8988T (cell line): ENCODE data around the gene RASSF4.

Source experiments
- DNase-seq: peaks from one replicate; pipeline ENCODE4 v3.0.0; 2011

Gene RASSF4

DNA sequence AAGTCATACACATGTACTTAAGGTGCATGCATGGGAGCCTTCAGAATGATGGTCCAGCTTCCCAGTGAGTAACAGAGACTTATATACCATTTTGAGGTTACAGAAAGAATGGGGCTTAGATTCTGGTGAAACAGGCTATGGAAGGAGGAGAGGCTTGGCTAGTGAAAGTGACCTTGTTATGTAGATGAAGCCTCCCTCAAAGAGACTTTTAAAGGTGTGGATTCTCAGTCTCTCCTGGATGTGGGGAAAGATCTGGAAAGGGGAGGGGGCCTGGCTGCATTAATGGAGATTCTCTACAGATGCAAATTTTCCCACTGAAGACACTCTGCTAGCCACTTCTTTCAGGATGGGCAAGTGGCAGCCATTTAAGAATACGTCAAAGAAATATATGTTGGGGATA is 5.5 kb downstream of the RASSF4 start:
- no peak for DNase-seq

DNA sequence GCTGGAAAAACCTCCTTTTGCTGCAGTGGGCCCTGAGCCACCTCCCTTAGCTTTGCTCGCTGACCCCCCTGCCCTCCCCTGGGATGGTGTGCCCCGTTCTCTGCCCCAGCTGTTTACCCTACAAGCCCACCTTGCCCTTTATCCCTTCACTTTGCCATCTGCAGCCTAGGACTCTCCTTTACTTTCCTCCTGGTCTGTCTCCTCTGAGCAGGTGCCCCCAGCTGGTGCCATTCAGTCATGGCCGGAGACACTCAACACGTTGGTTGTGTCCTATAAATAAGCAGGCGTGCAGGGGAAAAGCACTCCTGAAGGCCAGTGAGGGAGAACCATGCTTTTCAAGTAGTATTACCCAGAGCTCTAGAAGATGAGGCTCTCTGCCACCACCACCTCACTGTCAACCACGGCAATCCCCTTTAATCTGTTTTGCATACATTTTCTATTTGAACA is 6.1 kb downstream of the RASSF4 start:
- no peak for DNase-seq

DNA sequence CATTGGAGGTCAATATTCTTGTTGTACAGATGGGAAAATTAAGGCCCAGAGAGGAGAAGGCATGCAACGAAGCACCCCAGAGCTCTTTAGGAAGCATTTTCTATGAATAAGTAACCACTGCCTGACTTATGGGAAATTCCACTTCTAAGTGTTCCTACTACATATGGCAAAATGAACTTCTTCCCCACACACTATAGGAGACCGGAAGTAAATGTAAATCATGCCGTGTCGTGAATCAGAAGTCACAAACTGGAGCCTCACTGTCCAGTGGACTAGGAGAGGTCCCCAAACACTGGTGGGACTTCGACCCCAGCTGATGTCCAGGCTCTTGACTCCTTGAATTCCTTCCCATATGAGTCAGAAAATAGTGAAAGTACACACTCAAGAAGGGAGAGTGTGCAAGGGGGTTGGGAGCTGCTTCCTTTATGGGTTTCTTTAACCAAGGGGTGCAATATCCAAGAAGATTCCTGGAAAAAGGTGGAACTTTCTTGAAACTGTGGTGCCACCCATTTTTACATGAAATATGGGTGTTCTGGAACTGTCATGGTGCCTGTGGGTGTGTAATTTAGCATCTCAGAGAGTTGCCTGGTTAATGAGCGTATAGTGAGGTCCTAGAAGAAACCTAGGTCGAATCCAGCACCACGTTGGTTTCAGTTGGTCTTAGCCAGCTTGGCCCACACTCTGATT is 6.7 kb downstream of the RASSF4 start:
- DNase-seq = no peak

DNA sequence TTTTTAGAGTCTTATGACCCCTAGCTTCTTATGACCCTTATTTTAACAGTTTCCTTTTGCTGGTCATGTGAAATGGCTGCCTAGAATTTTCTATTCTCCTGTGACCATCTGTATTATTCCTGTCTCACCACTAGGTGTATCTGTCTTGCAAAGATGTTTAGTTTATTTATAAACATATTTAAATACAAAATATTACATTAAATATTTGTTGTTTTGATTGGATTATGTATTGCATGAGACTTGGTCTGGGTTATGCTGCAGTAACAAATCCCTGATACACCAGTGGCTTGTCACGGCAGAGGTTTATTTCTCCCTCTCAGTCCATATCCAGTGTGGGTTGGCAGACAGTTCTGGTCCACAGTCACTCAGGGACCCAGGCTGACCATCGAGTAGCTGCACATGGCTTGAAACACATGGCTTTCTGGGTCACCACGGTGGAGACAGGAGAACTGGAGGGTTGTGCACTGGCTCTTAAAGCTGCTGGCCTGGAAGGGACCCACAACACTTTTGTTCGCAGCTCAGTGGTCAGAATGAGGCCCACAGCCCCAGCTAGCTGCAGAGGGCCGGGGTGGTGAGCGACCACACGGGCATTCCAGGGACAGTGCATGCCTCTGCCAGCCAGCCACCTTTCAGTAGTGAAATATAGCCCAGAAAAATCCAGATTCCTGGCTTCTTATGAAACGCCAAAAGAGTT is 7.4 kb downstream of the RASSF4 start:
- DNase-seq = no peak

DNA sequence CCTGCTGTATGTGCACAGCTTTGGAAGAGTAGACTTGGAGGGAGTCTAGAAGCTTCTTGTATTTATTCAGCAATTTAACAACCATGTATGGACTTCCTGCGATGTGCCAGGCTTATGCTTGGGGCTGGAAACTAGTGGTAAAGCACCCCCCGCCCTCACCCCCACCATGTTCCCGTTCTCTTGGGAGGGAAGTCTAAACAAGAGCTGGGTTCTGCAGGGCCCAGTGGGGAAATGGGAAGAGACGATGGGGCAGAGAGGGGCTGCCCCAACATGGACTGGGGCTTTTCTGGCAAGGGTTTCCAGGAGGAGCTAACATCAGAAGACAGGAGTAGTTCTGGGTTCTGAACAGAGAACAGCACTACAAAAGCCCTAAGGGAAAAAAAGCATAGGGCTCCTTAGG is 8.0 kb downstream of the RASSF4 start:
- no peak for DNase-seq

DNA sequence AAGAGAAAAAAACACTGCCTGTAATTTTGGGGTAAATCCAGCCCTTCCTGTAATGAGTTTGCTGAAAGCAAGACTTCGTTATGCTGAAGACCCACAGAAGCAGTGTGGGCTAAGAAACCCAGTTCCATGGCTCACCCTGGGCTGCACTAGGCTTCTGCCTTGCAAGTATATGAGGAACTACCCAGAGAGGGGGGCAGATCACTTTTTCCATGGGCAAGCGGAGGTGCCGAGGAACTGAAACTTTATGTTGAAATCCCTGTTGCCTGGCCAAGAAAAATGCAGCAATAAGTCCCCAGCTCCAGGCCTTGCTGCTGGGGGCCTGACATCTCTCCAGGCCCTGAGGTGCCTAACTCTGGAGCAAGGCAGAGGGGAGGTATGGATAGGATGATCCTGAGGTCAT is 8.5 kb downstream of the RASSF4 start:
- no peak for DNase-seq

DNA sequence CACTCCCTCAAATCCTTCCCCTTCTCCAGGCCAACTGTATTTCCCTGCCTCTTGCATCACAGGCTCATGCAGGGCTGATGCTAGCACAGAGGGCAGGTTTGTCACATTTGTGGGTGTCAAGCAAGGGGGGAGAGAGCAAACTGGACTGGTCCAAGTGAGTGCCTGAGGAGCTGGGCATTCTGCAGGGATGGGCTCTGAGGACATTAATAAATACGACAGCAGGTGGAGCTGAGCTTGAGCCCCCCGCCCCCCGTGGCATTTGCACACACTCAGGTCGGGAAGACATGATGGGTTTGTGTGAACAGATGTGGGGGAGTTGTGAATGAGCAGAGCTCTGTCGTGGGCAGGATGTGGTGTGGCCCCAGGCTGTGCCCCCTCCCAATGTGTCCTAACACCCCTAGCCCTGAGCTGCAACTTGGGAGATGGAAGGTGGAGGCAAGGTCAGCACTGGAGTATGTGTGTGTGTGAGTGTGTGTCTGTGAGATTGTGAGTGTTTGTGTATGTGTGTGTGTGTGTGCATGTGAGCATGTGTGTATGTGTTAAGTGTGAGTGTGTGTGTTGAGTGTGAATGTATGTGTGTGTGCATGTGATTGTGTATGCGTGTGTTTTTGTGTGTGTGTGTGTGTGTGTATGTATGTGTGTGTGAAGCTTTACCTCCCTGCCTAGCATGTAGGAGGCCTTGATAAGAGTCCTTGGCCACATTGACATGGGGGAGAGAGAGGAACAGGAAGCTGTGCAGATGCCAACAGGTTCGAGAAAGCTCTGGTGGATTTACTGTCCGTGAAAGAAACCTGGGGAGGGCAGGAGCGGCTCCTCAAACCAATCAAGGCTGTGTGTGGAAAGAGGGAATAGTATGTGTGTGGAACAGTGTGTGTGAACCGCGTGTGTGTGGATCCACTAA is 9.1 kb downstream of the RASSF4 start:
- no peak for DNase-seq

DNA sequence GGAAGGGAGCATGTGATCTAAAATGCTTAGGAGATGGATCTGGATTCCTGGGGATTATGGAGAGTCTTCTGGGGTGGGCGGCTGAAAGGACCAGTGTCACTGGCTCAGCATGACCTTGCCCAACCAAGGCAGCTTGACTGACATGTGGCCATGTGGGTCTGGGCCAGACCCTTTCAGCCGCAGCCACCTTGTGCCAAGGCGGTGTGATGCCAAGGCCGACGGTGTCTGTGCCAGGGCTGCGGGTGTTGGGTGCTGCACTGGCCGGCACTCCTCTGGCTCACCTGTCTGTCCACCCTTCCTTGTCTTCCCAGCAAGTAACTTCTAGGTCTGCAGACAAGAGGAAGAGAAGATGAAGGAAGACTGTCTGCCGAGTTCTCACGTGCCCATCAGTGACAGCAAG is 10.3 kb downstream of the RASSF4 start:
- DNase-seq = no peak

DNA sequence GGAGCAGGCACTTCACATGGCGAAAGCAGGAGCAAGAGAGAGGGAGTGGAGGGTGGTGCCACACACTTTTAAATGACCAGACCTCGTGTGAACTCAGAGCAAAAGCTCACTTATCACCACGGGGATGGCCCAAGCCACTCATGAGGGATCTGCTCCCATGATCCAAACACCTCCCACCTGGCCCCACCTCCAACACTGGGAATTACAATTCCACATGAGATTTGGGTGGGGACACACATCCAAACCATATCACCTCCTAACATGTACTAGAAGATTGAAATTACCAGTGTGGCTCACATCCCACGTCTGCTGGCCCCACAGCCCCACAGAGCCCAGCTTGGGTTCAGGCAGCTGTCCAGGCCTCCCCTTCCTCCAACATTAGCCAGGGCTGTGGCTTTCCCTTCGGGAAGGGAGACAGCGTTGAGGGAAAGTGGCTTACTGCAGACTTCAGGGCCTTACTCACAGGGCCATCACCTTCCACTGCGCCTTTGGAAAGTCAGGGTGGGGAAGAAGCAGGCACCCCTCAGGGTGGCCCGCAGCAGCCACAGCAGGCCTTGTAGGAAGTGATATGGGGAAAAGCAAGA is 11.3 kb downstream of the RASSF4 start:
- no peak for DNase-seq

DNA sequence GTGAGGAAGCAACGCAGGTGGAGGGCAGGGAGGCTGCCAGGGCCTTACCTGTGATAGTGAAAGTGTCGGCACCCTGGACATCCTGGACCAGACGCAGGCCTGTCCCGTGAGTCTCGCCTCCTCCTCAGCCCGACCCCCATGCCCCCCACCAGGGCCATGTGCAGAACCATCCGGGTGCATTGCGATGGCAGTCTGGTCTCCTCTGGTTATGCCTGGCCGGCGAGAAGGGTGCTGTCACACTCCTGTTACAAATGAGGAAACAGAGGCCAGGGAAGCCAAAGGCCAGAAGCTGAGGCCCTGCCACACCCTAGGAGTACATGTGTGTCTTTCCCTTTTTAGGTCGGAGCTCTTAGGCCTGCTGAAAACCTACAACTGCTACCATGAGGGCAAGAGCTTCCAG is 11.8 kb downstream of the RASSF4 start:
- DNase-seq = no peak

DNA sequence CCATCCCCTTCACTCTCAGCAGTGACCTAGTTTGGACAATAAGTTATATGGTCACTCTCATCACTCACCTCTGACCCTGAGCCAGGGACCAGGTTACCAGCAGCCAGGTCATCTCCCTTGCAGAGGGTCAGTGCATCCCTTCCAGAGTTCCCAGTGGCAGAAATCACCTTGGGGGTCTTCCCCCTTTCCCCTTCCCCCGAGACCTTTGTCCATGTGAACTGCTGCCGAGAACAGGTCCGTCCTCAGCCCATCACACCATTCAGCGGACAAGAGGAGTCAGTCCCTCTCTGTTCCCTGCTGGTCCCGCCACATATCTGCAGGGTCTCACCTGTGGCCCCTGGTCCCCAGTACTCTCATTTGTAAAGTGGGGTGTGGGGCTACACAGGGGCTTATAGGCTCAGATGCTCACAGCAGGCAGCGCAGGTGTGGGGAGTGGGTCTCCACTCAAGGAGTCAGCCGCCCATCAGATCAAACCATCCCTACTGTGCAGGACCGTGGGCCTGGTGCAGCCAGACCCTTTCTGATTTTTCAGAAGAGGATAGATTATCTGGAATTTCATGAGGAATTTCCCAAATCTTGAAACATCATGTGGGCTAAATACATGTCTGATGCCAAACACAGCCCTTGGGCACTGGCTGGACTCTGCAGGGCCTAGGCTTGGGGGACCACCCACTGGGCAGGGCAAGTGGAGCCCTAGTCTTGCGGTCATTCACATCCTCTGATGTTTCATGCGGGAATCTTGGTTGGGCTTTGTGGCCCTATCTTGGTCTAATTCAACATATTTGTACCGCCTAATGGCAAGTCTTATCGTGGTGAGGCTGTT is 12.5 kb downstream of the RASSF4 start:
- no peak for DNase-seq

DNA sequence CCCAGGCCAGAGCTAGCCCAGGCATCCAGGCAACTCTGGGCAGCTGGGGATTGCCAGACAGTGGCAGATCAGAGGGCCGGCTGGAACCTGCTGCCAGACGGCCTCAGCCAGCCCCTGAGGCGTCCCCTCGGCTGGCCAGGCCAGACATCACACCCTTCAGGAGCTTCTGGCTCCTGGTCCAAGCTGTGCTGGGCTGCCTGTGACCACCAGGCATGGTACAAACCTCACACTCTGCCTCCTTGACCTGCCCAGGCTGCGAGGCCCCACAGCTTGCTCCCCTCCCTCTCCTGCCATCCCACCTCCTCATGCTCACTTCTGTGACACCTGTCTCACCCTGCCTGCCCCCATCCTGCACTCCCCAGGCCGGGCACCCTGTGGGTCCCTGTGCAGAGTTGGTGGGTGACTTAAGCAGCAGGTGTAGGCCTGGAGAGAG is 13.3 kb downstream of the RASSF4 start:
- no peak for DNase-seq

DNA sequence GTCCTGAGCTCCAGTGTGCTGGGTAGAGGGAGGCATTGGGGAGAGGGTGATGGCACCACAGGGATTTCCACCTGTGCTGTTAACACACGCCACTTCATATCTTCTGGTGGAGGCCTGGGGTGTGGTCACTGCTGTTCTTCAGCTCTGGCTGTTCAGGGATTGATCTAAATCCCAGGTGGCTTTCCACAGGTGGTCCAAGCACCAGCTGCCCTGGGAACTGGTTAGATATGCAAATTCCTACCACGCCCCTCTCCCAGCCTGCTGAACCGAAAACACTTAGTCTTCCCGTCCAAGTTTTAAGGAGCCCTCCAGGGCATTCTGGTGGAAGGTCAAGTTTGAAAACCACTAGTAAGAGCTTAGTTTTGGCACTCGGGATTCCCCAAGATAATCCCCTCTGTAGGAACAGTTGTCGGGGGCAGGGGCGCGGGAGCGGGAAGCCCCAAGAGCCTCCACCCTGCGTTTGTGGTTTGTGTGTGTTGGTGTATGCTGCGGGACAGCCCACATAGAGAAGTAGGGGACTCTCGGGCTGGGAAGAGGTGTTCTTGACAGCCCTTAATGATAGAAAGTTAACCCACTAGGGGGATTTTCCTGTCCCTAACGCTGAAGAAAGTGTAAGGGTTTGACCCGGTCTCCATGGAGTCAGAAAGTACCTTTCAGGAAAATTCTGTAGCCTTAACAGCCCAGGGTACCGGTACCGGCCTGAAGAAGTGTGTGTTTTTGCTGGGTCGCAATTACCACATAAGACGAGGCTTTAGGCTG is 13.9 kb downstream of the RASSF4 start:
- DNase-seq = no peak

DNA sequence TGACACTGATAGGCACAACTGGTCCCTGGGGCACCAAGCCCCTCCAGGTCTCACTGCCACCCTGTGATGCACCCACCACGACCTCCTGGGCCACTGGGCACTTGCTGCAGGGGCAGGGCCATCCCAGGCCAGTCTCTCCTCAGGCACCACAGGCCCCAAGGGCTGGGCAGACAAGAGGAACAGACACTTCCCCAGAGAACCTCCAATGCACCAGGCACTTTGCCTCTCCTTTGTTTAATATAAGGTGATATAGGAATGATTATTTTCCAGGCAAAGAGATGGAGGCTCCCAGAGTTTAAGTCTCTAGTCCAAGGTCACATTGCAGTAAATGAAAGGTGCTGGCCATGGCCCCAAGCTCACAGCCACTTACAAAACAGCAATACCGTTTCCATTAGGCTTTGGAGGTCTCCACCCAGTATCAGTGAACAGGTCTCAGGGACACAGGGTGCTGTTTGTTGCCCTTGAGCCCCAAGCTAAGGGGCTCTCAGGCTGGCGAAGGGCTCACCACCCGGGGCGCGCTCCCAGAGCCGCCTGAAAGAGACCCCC is 14.6 kb downstream of the RASSF4 start:
- DNase-seq = no peak

DNA sequence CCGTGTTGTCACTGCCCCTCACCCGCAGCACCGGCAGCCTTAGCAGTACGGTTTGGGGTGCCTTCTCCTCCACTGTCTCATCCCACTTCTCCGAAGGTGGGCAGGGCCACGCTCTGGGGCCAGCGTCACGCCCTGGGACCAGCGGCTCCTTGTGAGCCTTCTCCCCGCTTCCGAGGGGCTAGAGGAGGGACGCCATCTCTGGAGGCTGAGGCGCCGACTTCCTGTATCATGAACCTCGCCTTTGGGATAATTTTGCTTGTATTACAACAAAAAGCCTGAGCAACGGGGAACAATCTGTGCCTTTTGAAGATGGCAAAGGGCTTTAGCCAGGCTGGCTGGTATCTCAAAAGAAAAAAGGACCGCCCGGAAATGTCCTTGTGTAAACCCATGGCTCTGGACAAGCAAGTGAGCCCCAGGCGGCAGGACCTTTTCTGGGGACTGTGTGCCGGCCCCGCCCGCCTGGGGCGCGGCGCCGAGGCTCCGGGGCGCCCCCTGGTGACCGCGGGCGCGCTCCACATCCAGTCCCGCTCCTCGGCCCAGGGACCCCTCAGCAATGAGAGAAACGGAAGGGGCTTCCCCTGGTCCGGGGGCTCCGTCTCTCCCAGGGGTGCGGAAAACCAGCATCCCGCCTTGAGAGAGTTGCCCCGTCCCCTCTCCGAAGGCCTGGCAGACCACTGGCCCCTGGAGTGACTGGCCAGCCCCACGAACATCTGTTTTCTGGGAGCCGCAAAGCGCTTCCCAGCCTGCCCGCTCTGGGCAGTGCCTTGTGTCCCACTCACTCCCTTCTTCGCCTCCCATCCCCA is 15.2 kb downstream of the RASSF4 start:
- DNase-seq = peak; percentile 54

DNA sequence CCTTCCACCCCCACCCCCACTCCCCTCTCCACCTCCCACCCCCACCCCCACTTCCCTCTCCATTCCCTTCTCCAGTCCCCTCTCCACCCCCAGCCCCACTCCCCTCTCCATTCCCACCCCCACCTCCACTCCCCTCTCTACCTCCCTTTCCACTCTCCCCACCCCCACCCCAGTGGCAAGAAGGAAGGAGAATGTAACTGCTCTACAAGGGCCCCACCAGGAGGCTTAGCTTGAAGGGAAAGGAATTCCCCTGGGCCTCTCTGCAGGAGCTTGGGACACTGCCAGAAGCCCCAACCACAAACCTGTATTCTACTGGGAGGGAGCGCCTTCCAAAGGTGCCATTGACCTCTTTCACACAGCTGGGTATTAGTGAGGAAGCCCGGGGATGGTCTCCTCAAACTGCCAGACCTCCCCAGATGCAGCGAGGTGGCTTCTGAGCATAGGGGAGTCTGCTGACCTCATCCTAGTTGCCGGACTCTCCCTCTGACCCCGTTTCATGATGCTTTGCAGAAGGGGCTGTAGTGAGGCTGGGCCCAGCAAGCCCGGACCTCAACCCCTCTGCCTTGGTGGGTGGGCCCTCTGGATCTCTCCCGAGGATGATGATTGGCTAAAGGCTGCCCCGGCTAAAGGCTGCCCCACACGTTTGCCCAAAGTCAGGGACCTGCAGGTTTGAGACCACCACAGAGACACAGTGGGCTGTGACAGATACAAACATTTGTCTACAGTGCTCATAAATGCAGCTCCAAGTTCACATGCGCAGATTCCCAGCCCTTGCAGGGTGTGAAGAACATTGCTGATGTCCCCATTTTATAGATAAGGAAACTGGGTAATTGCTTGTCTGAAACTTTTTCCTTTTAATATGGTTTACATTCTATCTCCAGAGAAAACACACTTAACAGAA is 16.1 kb downstream of the RASSF4 start:
- DNase-seq = no peak

DNA sequence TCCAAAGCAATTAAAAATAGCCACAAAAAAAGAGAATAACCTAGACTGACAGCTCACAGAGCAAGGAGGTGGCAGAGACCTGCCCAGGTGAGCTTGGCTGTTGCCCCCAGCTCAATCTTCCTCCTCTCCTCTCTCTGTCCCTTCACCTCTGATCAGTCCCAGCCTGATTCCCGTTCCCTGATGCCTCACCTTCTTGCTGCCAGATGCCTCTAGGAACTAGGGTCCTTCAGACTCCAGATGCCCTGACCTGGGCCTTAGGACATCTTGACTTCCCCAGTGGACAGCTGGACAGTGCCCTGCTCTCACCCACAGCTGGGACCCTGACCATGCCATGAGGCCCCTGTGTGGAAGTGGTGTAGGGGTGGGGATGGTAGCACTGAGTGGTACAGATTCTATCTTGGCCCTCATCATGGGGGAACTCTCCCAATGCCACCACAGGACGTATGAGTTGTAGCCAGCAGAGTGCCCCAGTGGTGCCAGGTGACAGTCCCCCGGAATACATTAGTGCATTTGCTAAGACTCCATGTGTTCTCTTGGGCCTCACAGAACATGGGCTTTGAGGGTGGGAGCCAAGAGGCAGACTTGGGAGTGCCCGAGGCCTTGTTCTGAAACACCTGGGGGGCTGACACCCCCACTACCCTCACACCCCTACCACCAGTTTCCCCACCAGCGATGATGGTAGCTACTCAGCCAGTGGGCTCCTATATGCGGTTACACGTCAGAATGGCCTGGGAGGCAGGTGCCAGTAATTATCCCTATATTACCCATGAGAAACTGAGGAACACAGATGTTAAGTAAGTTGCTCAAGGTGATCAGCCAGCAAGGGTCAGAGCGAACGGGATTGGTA is 17.0 kb downstream of the RASSF4 start:
- no peak for DNase-seq
